GM12873 (cell line): ENCODE data around the gene PRKCQ.

ENCODE experiments used
- CTCF ChIP-seq: IDR thresholded peaks from 2 replicates; pipeline ENCODE4 v1.5.1; 2012; ENCODE audit warnings: low read depth, mild to moderate bottlenecking, moderate library complexity, low read length, control low read depth; ENCODE audit not compliant: insufficient read depth; ENCODE audit errors: missing control alignments

Gene PRKCQ

GRCh38 chr10:6565588-6565987, 14.5 kb downstream of the PRKCQ start:
- TF ChIP-seq CTCF = no peak

- TF ChIP-seq CTCF = no peak
Measured at GRCh38 chr10:6564367-6564766, 15.7 kb downstream of the PRKCQ start.

GRCh38 chr10:6563731-6564130, 16.3 kb downstream of the PRKCQ start:
- TF ChIP-seq CTCF = no peak

- no peak for TF ChIP-seq CTCF
Measured at GRCh38 chr10:6563075-6563474, 17.0 kb downstream of the PRKCQ start.

- TF ChIP-seq CTCF = no peak
Measured at GRCh38 chr10:6562221-6562620, 17.9 kb downstream of the PRKCQ start.

- TF ChIP-seq CTCF = no peak
Measured at GRCh38 chr10:6561552-6561951, 18.5 kb downstream of the PRKCQ start.

- no peak for TF ChIP-seq CTCF
Measured at GRCh38 chr10:6558759-6559461, 21.2 kb downstream of the PRKCQ start.
